Osteoblast (primary cell): ENCODE measurements around the gene NID1. TPM values are rescaled to one million over a fixed set of nuclear protein-coding genes. Genes with fewer than 3 reads are reported as not detected.
A peak's percentile ranks its signal among the peaks of the same experiment; 100 is the strongest.

Experiments used
- DNase-seq: peaks from one replicate; pipeline ENCODE4 v3.0.0; 2011; ENCODE audit warnings: low spot score, mixed read lengths; ENCODE audit not compliant: insufficient read length; ENCODE audit errors: missing footprints
- H2AFZ ChIP-seq: 2 replicates; pipeline ENCODE4 v1.6.0; 2011; ENCODE audit warnings: mild to moderate bottlenecking, low read length
- H3K27ac ChIP-seq: 2 replicates; pipeline ENCODE4 v1.5.1; 2011; ENCODE audit warnings: mild to moderate bottlenecking, low read depth, low read length, moderate library complexity
- H3K27me3 ChIP-seq: 2 replicates; pipeline ENCODE4 v1.6.0; 2012; ENCODE audit warnings: mild to moderate bottlenecking, control low read depth, inconsistent platforms, low read length, moderate library complexity; ENCODE audit not compliant: insufficient read depth
- H3K36me3 ChIP-seq: 2 replicates; pipeline ENCODE4 v1.5.1; 2011; ENCODE audit warnings: mild to moderate bottlenecking, low read length, control low read depth, moderate library complexity; ENCODE audit not compliant: insufficient read depth
- H3K4me1 ChIP-seq: 2 replicates; pipeline ENCODE4 v1.5.1; 2011; ENCODE audit warnings: mild to moderate bottlenecking, low read length, control low read depth, moderate library complexity; ENCODE audit not compliant: insufficient read depth
- H3K4me2 ChIP-seq: 2 replicates; pipeline ENCODE4 v1.6.0; 2011; ENCODE audit warnings: mild to moderate bottlenecking, low read length; ENCODE audit not compliant: insufficient read depth
- H3K4me3 ChIP-seq: fragments of 200-600 bp; sonication (generic); 3 replicates; pipeline ENCODE4 v1.5.1; 2012; ENCODE audit warnings: mild to moderate bottlenecking, low read length, inconsistent platforms; ENCODE audit not compliant: insufficient read depth
- H3K79me2 ChIP-seq: 2 replicates; pipeline ENCODE4 v1.6.0; 2012; ENCODE audit warnings: mild to moderate bottlenecking, low read length, control low read depth, inconsistent platforms; ENCODE audit not compliant: insufficient read depth
- H3K9me3 ChIP-seq: 2 replicates; pipeline ENCODE4 v1.5.1; 2011; ENCODE audit warnings: low read depth, low read length, control low read depth
- H4K20me1 ChIP-seq: 2 replicates; pipeline ENCODE4 v1.6.0; 2012; ENCODE audit warnings: mild to moderate bottlenecking, low read length, control low read depth; ENCODE audit not compliant: insufficient read depth
- CTCF ChIP-seq: IDR thresholded peaks from 2 replicates; pipeline ENCODE4 v1.5.1; 2011; ENCODE audit warnings: mild to moderate bottlenecking, low read depth, low read length, moderate library complexity; ENCODE audit errors: extremely low read depth
- total RNA-seq: library from RNA; depleted of rRNA; stranded (reverse); fragments of >200 nt; gene quantifications from 2 replicates; pipeline ENCODE4 v1.2.3, GENCODE V29; 2012

The NID1 gene
- total RNA-seq, 1 donor = 40.2 TPM

GRCh38 chr1:235990330-235990795 lies 74.5 kb downstream of the NID1 start:
- no peaks in the 10 kb centered on the region for H3K9me3 ChIP-seq
- peaks cover 12% of the 10 kb centered on the region for H3K4me1 ChIP-seq
- DNase-seq = peak; percentile 92
- no peaks in the 10 kb centered on the region for H3K79me2 ChIP-seq
- H3K27me3 ChIP-seq = no peaks in the 10 kb centered on the region
- H4K20me1 ChIP-seq = no peaks in the 10 kb centered on the region
- H3K36me3 ChIP-seq = peaks cover 3% of the 10 kb centered on the region
- H3K4me3 ChIP-seq = no peak overlapping the region
- H2AFZ ChIP-seq = no peak overlapping the region
- H3K27ac ChIP-seq = peak overlapping the region; percentile 62
- no peak overlapping the region for H3K4me2 ChIP-seq
- peak; percentile 55 for TF ChIP-seq CTCF

- Histone ChIP-seq H3K4me1 (peaks cover 23% of the 10 kb centered on the region), H2AFZ (no peak overlapping the region), H3K79me2 (no peaks in the 10 kb centered on the region), H3K4me3 (no peak overlapping the region), H4K20me1 (no peaks in the 10 kb centered on the region), H3K4me2 (no peak overlapping the region), H3K27me3 (no peaks in the 10 kb centered on the region), H3K9me3 (no peaks in the 10 kb centered on the region), H3K36me3 (peaks cover 3% of the 10 kb centered on the region), H3K27ac (no peak overlapping the region)
- TF ChIP-seq CTCF = no peak
- no peak for DNase-seq
These were observed 75.8 kb downstream of the NID1 start for GRCh38 chr1:235989105-235989504.

- peaks cover 3% of the 10 kb centered on the region for H3K36me3 ChIP-seq
- H3K27ac ChIP-seq = no peak overlapping the region
- H3K79me2 ChIP-seq = no peaks in the 10 kb centered on the region
- no peak for TF ChIP-seq CTCF
- H3K4me3 ChIP-seq = no peak overlapping the region
- H3K4me2 ChIP-seq = no peak overlapping the region
- no peaks in the 10 kb centered on the region for H3K9me3 ChIP-seq
- no peak for DNase-seq
- peaks cover 35% of the 10 kb centered on the region for H3K4me1 ChIP-seq
- no peaks in the 10 kb centered on the region for H4K20me1 ChIP-seq
- no peaks in the 10 kb centered on the region for H3K27me3 ChIP-seq
- peak overlapping the region; percentile 68 for H2AFZ ChIP-seq
These were observed 78.0 kb downstream of the NID1 start for GRCh38 chr1:235986869-235987268.

- TF ChIP-seq CTCF = no peak
- peak overlapping the region; percentile 54 for H3K4me3 ChIP-seq
- no peaks in the 10 kb centered on the region for H3K79me2 ChIP-seq
- H3K4me1 ChIP-seq = peaks cover 30% of the 10 kb centered on the region
- no peaks in the 10 kb centered on the region for H3K27me3 ChIP-seq
- H3K36me3 ChIP-seq = peaks cover 5% of the 10 kb centered on the region
- peak overlapping the region; percentile 85 for H3K4me2 ChIP-seq
- no peaks in the 10 kb centered on the region for H3K9me3 ChIP-seq
- peak overlapping the region; percentile 52 for H2AFZ ChIP-seq
- DNase-seq = peak; percentile 86
- no peaks in the 10 kb centered on the region for H4K20me1 ChIP-seq
- H3K27ac ChIP-seq = peak overlapping the region; percentile 96
These were observed 80.7 kb downstream of the NID1 start for GRCh38 chr1:235984041-235984825.
